Epidermal melanocyte (primary cell): Measurements from ENCODE around the gene TAP2.
"Not testable (repeated sequence)": the region's sequence is repeated elsewhere in the genome, so short reads cannot be mapped to it uniquely, and the experiment has no call there.

Experiments
- DNase-seq: peaks from one replicate; pipeline ENCODE4 v3.0.0; 2011; ENCODE audit warnings: low spot score; ENCODE audit not compliant: insufficient read length

The TAP2 gene

DNA sequence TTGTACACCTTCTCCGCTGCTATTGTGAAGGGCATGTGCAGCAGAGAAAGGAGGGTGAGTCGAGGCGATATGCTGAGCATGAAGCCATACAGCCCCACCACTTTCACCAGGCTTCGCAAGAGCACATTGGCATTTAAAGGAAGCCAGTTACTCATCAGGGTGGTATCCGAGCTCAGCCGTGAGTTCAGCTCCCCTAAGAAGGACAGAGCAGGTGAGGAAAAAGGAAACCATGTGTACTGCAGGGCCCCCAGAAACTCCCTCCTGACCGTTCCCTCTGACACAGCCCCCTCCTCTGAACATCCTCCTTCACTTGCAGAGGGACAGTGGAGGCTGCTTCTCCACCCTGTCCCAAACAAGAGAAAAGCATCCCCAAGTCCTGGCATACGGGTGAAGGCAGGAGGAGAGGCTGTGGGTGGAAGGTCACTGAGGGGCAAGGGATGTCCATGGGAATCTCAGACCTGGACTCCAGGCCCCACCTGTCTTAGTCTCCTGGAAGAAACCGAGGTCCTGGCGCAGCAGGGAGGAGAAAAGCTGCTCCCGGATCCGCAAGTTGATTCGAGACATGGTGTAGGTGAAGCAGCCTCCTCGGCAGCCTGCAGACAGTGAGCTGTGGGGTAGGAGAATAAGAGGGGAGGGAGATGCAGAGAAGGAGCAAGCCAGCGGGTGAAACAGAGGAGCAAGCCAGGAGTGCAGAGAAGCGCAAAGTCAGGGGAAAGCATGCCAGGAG is 3.2 kb downstream of the TAP2 start:
- DNase-seq, result no peak

DNA sequence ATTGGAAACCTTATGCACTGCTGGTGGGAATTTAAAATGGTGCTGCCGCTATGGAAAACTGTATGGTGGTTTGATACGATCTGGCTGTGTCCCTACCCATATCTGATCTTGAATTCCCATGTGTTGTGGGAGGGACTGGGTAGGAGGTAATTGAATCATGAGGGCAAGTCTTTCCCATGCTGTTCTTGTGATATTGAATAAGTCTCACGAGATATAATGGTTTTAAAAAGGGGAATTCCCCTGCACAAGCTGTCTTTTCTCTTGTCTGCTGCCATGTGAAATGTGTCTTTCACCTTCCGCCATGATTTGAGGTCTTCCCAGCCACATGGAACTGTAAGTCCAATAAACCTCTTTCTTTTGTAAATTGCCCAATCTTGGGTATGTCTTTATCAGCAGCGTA is 4.9 kb downstream of the TAP2 start:
- no peak for DNase-seq

- no peak for DNase-seq
These were observed 6.0 kb downstream of the TAP2 start for GRCh38 chr6:32832535-32832934.

GRCh38 chr6:32830936-32831335 is 7.6 kb downstream of the TAP2 start:
- DNase-seq, result no peak

GRCh38 chr6:32830017-32830416 is 8.5 kb downstream of the TAP2 start:
- DNase-seq, result no peak

GRCh38 chr6:32829495-32829894 is 9.0 kb downstream of the TAP2 start:
- DNase-seq, result no peak

DNA sequence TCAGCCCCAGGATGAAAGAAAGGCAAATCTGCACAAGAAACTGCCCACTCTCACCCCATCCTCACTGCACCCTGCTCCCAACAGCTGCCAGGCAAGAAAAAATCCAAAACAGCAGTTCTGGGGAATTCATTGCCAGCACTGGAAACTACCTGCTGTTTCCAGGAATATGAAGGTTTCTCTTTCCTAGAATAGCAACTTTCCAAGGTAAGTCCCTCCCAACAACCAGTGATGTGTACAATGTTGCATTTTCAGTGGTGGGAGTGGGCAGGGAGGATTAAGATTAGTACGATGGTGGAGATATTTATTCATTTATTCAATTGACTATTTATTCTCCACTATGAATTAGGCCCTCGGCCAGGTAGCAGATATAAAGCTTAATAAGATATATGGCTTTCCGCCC is 11.5 kb downstream of the TAP2 start:
- no peak for DNase-seq

DNA sequence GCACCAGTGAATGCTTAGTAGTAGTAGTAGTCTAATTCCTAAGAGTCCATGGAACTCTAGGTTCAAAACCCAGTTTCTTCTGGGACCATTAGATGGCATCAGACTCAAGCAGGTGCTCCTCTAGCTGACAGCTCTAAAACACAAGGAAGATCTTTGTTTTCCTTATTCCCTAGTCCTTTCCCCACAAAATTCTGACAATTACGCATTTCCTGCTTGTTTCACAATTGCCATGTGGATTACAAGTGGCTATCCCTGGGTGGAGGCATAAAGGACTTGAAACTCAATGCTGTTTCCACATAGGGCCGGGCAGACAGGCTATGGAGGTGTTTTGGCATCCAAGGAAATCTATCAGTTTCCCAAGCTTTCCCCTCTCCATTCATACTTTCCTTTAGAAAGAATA is 12.6 kb downstream of the TAP2 start:
- peak; percentile 31 for DNase-seq

DNA sequence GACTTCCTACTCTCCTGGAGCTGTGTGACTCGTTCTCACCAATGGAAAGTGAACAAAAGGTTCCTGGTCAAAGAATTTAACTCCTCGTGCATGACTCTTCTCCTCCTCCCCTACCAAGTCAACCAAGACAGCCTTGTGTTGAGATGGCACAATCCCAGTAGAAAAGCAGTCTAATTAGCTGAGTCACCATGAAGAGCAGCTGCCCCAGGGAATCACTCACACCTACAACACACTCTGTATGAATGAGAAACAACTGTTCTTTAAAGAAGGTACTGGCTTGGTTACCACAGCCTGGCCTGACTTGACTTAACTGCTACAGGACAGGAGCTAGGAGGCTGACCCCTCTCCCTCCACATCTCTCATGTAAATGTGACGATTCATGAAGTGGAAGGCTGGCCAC is 18.8 kb downstream of the TAP2 start:
- DNase-seq, result no peak

GRCh38 chr6:32818867-32819266 is 19.7 kb downstream of the TAP2 start:
- DNase-seq, result no peak

DNA sequence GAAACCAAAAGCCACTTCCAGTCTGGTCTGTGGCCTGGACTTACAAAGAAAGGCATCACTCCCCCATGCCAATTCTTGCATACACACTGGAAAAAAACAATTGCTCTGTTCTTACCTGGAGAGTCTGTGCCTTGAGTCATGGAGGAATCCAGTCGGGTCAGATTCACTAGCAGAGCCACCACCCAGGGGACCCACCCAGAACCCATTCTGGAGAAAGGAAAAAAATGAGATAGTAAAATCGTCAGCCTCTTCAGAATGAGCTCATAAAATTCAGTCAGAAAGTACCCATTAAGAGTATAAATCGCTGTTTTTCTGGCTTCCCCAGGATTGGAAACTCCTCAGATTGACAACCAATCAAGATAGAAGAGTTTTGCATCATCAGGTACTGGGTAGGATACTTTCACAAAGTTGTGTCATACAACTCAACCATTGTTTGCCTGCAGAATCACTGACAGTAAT is 21.8 kb downstream of the TAP2 start, which contains the start of gene HLA-DOB:
Gene HLA-DOB, minus strand, starts transcription at position 257 of the 459 bp plus-strand sequence. Its CDS starts 51 bp downstream, at position 206.
- DNase-seq, result peak; percentile 62

DNA sequence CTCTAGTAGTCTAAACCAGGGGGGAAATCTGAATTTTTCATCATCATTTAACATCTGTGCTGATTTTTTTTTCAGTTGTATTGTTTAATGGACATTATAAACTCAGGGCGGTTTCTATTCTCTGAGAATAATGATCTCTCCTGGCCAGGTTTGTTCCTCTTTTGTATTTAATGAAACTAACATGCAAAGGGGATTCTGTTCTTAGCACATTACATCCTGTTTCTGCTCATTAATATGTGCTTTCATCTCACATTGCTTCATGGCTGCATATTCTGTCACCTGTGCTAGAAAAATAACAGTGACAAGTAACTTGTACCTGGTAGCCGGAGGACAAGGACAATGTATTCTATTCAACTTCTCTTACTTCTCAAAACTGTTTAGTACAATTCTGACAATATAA is 22.5 kb downstream of the TAP2 start:
- DNase-seq, result no peak

- no peak for DNase-seq
These were observed 23.4 kb downstream of the TAP2 start for GRCh38 chr6:32815115-32815514.

DNA sequence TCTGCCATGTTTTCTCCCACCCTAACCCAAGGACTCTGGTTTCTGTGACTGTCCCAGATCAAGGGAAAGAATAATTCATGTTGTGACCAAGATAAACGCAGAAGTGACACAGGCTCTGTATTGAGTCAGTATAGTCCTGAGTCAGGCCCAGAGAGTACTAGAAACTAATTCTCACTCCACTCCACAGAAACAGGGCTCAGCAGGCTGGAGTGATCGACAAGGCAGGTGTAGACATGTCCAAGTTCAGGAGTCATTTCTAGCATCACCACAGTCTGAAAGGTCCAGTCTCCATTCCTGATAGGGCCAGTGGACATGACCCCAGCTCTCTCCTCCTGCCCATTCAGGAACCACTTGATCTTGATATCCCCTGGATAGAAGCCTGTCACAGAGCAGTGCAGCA is 24.4 kb downstream of the TAP2 start:
- DNase-seq, result no peak

- DNase-seq, result no peak
These were observed 29.4 kb downstream of the TAP2 start for GRCh38 chr6:32809171-32809570.

- no peak for DNase-seq
These were observed 31.4 kb downstream of the TAP2 start for GRCh38 chr6:32807020-32807580.

GRCh38 chr6:32805404-32805803 is 33.1 kb downstream of the TAP2 start:
- DNase-seq, result not testable (repeated sequence)

DNA sequence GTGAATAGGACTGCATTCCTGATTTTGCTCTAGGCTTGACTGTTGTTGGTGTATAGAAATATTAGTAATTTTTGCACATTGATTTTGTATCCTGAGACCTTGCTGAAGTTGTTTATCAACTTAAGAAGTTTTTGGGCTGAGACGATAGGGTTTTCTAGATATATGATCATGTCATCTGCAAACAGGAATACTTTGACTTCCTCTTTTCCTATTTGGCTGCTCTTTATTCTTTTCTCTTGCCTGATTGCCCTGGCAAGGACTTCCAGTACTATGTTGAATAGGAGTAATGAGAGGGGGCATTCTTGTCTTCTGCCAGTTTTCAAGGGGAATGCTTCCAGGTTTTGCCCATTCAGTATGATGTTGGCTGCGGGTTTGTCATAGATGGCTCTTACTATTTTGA is 35.1 kb downstream of the TAP2 start:
- DNase-seq, result no peak

- no peak for DNase-seq
These were observed 38.8 kb downstream of the TAP2 start for GRCh38 chr6:32799740-32800139.

- no peak for DNase-seq
These were observed 39.4 kb downstream of the TAP2 start for GRCh38 chr6:32799168-32799567.

DNA sequence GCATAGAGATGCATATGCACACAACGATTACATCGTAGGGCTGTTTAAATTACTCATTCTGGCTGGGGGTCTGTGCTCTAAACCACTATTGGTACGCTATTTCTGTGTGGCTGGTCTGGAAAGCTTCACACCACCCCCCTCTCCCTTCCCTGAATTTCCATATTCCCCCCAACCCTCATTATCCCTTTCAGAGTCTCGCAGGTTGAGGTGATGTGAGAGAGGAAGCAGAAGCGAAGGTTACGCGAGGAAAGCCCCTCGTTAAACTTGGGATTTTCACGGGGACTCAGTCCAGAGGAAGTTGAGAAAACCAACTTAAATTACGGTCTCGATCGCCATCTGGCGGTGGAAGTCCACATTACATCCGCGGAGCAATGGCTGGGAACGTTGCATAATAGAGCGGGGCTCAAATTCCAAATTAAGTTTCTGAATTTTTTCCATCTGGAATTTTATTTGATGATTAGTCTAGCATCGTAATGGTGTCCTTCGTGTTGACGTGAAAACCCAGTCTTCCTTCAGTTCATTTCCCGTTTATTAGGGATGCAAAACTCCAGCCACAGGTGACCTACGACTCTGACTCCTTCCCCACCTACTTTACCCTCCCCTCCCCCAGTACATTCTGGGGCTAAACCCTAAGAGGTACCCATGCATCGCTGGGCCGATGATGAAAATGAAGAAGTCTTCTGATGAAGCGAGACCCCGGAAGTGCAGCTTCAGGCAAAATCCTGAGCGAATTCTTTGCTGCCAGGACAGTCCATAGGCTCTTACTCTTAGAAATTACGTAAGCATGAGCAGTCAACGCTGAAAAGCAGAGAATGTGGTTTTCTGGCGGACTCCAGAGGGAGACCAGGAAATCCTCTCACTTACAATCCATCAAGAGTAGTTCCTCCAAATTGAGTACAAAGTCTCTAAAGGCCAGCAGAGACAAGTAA is 41.4 kb downstream of the TAP2 start:
- DNase-seq, result peak; percentile 67

DNA sequence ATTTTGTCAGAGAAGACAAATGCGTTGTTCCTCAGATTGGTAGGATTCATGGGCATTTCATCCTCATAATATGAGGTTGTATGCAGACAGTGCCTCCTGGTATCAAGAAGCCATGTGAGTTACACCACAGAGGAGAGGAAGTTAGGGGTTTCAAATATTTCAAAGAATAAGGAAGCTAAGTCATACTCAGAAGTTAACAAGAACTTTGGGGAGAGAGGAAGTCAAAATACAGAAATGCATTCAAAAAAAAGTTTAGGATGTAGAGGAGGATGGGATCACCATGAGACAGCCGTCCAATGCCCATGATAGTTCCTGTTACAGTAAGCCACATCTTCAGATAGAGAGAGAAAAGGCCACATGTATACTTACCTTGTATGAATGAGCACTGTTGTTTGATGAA is 44.0 kb downstream of the TAP2 start:
- no peak for DNase-seq
